HepG2 (cell line): ENCODE data around the gene RNF208. TPM values are rescaled to one million over a fixed set of nuclear protein-coding genes. Genes with fewer than 3 reads are reported as not detected.

Experiments
- ATAC-seq: fragments of 200-7000 bp; cut with Tn5 transposase; 3 replicates; pipeline ENCODE4 v1.9.1; 2020; ENCODE audit warnings: mild to moderate bottlenecking, moderate library complexity
- BruUV-seq: library from RNA; stranded (reverse); fragments of 400-500 nt; replicated peaks from 2 replicates; lab custom pipeline; 2021; lab: Mats Ljungman, UMichigan
- CTCF ChIA-PET: fragments of 300-600 bp; formaldehyde crosslinking; extraction: SDS; loops from one replicate; lab custom pipeline; 2021; ENCODE audit warnings: low total read pairs, inconsistent platforms, low intra/inter-chr PET ratio; lab: Yijun Ruan, JAX
- POLR2A ChIA-PET: fragments of 350-600 bp; sonication (Branson Sonifier 250); formaldehyde crosslinking; loops from one replicate; lab custom pipeline; 2020; ENCODE audit warnings: antibody characterized with exemption, inconsistent platforms; lab: Yijun Ruan, JAX
- DNase-seq: peaks from one replicate; pipeline ENCODE4 v3.0.0-alpha.2; 2015; ENCODE audit warnings: low spot score
- FAIRE-seq: peaks from 3 replicates; lab custom pipeline; 2011; peaks lifted over from hg19 to GRCh38; lab: Jason Lieb, UNC
- H2AFZ ChIP-seq: one replicate; pipeline ENCODE4 v1.6.1; 2011; ENCODE audit warnings: low read length, inconsistent platforms
- H3K27ac ChIP-seq: fragments of 300-600 bp; 3 replicates; pipeline ENCODE4 v1.8.0; 2011; ENCODE audit warnings: mixed run types, mild to moderate bottlenecking, mixed read lengths, low read length, inconsistent platforms; ENCODE audit not compliant: insufficient read depth; ENCODE audit errors: extremely low read length
- H3K27me3 ChIP-seq, 2 experiments: fragments of 200-600 bp in 1 of 2; 2 replicates in 1 of 2; 3 replicates in 1 of 2; pipeline versions ENCODE4 v1.6.0 to v1.8.0; 2011; ENCODE audit warnings: low read length in 2 of 2, mild to moderate bottlenecking in 2 of 2, moderate library complexity in 2 of 2, inconsistent platforms in 1 of 2; ENCODE audit not compliant: insufficient read depth in 2 of 2, control insufficient read depth in 1 of 2
- H3K36me3 ChIP-seq, 2 experiments: fragments of 200-600 bp in 1 of 2; replicated peaks in 1 of 2; 2 replicates in 1 of 2; 3 replicates in 1 of 2; pipeline versions ENCODE4 v1.5.1 to v1.8.0; 2011; ENCODE audit warnings: low read length in 2 of 2, inconsistent platforms in 1 of 2; ENCODE audit not compliant: insufficient read depth in 2 of 2, control insufficient read depth in 1 of 2
- H3K4me1 ChIP-seq: 2 replicates; pipeline ENCODE4 v1.5.1; 2012; ENCODE audit warnings: low read length, inconsistent platforms; ENCODE audit not compliant: insufficient read depth
- H3K4me2 ChIP-seq: 2 replicates; pipeline ENCODE4 v1.6.0; 2011; ENCODE audit warnings: low read depth, low read length, inconsistent platforms
- H3K4me3 ChIP-seq, 3 experiments: fragments of 200-600 bp in 1 of 3; sonication (generic), shearing (Covaris generic) in 1 of 3; replicated peaks in 1 of 3; 2 replicates each; pipeline ENCODE4 v1.5.1; 2011 to 2016; ENCODE audit warnings: low read length in 3 of 3, inconsistent platforms in 2 of 3, low read depth in 2 of 3, mild to moderate bottlenecking in 2 of 3, control low read depth in 1 of 3, mixed read lengths in 1 of 3; ENCODE audit not compliant: insufficient read depth in 1 of 3
- H3K79me2 ChIP-seq: one replicate; pipeline ENCODE4 v1.6.1; 2011; ENCODE audit warnings: low read length, inconsistent platforms; ENCODE audit not compliant: insufficient read depth
- H3K9ac ChIP-seq: 2 replicates; pipeline ENCODE4 v1.6.0; 2011; ENCODE audit warnings: mild to moderate bottlenecking, low read depth, low read length, inconsistent platforms; ENCODE audit not compliant: insufficient read depth
- H3K9me3 ChIP-seq: 2 replicates; pipeline ENCODE4 v1.5.1; 2012; ENCODE audit warnings: mild to moderate bottlenecking, low read length
- H4K20me1 ChIP-seq: 2 replicates; pipeline ENCODE4 v1.6.0; 2011; ENCODE audit warnings: inconsistent platforms, mild to moderate bottlenecking, low read length, moderate library complexity; ENCODE audit not compliant: insufficient read depth
- AGO2 ChIP-seq: fragments of 200-400 bp; formaldehyde crosslinking; optimal IDR thresholded peaks from 2 replicates; pipeline ENCODE3; 2017; ENCODE audit warnings: mild to moderate bottlenecking, low read depth, low read length, moderate library complexity
- FOXC1 ChIP-seq: sonication (generic); formaldehyde crosslinking; IDR thresholded peaks from 2 replicates; pipeline ENCODE4 v1.8.0; 2022; ENCODE audit warnings: mild to moderate bottlenecking, missing genetic modification reagents, borderline replicate concordance
- HOXA5 ChIP-seq: sonication (generic); formaldehyde crosslinking; IDR thresholded peaks from 2 replicates; pipeline ENCODE4 v1.4.0; 2020; ENCODE audit warnings: missing genetic modification reagents
- JUN ChIP-seq: sonication (generic); formaldehyde crosslinking; IDR thresholded peaks from 2 replicates; pipeline ENCODE4 v1.4.0; 2020; ENCODE audit warnings: mild to moderate bottlenecking, missing genetic modification reagents
- KLF15 ChIP-seq: sonication (generic); formaldehyde crosslinking; IDR thresholded peaks from 2 replicates; pipeline ENCODE4 v1.8.1; 2023; ENCODE audit warnings: borderline replicate concordance, mild to moderate bottlenecking, inconsistent platforms, missing genetic modification reagents, mixed read lengths
- MEIS2 ChIP-seq: sonication (generic); formaldehyde crosslinking; IDR thresholded peaks from 2 replicates; pipeline ENCODE4 v1.9.0; 2021; ENCODE audit warnings: mild to moderate bottlenecking, missing genetic modification reagents
- PLSCR1 ChIP-seq: sonication (generic); formaldehyde crosslinking; IDR thresholded peaks from 2 replicates; pipeline ENCODE4 v1.5.0; 2020; ENCODE audit warnings: missing genetic modification reagents, mild to moderate bottlenecking, borderline replicate concordance
- RARA ChIP-seq: IDR thresholded peaks from 2 replicates; pipeline ENCODE4 v1.6.1; 2016; ENCODE audit warnings: missing genetic modification reagents, missing compliant biosample characterization
- RARG ChIP-seq: sonication (generic); formaldehyde crosslinking; IDR thresholded peaks from 2 replicates; pipeline ENCODE4 v1.4.0; 2020; ENCODE audit warnings: low read depth, mild to moderate bottlenecking, missing genetic modification reagents
- RBFOX2 ChIP-seq: fragments of 200-400 bp; formaldehyde crosslinking; IDR thresholded peaks from 2 replicates; pipeline ENCODE4 v1.6.1; 2017; ENCODE audit warnings: low read depth, mild to moderate bottlenecking, low read length
- RFX5 ChIP-seq: IDR thresholded peaks from 2 replicates; pipeline ENCODE4 v1.6.1; 2011; ENCODE audit warnings: low read depth, low read length, improper control_type of control experiment
- SMAD3 ChIP-seq: sonication (generic); formaldehyde crosslinking; IDR thresholded peaks from 2 replicates; pipeline ENCODE4 v1.4.0; 2020; ENCODE audit warnings: missing genetic modification reagents
- SMARCC2 ChIP-seq: fragments of 450-650 bp; IDR thresholded peaks from 2 replicates; pipeline ENCODE4 v1.6.1; 2017; ENCODE audit warnings: antibody characterized with exemption, mild to moderate bottlenecking
- ZFP62 ChIP-seq: sonication (generic); formaldehyde crosslinking; IDR thresholded peaks from 2 replicates; pipeline ENCODE4 v1.4.0; 2020; ENCODE audit warnings: missing genetic modification reagents
- ZSCAN20 ChIP-seq: sonication (generic); formaldehyde crosslinking; IDR thresholded peaks from 2 replicates; pipeline ENCODE4 v1.4.0; 2020; ENCODE audit warnings: missing genetic modification reagents, mild to moderate bottlenecking, borderline replicate concordance
- WGBS: methylation state at CpG from one replicate; pipeline ENCODE4 v1.1.6; 2017; ENCODE audit warnings: low lambda C conversion rate; 5-methylcytosine and 5-hydroxymethylcytosine counted together
- in situ Hi-C: cut with HindIII; loops from 2 replicates; pipeline ENCODE4 v1.10.0; 2017; ENCODE audit warnings: low pct_unique_long_range_greater_than_20kb; ENCODE audit not compliant: extremely low pct_ligation_motif_present
- intact Hi-C: fragments of 100-400 bp; cut with micrococcal nuclease; formaldehyde crosslinking; loops from one replicate; pipeline ENCODE4 v1.10.0; 2022; ENCODE audit not compliant: unreplicated experiment
- polyA plus RNA-seq, 8 experiments: library from polyadenylated mRNA; depleted of rRNA in 3 of 8; stranded (reverse) in 7 of 8; unstranded in 1 of 8; fragments of >200 nt; fragmentation: Illumina TruSeq in 4 of 8; extraction: Trizol in 4 of 8; gene quantifications; 2 replicates each; pipeline versions ENCODE4 v1.2.1 to v1.2.3, GENCODE V29; 2011 to 2016; ENCODE audit warnings: low read depth in 4 of 8, missing spikeins in 1 of 8, mixed read lengths in 1 of 8; ENCODE audit not compliant: insufficient read depth in 1 of 8
- total RNA-seq, 5 experiments: library from RNA; depleted of rRNA; stranded (reverse); fragments of >200 nt; fragmentation: Illumina TruSeq; extraction: Trizol; gene quantifications; 2 replicates each; pipeline ENCODE4 v1.2.3, GENCODE V29; 2016; ENCODE audit warnings: low read depth in 1 of 5
- TF ChIP-seq, protein P1 (sequence below): sonication (generic); formaldehyde crosslinking; IDR thresholded peaks from 2 replicates; pipeline ENCODE4 v1.4.0; 2020; ENCODE audit warnings: missing genetic modification reagents

The RNF208 gene
- total and polyA plus RNA-seq, 2 of the 13 experiments (the other 11 are each of a cell fraction or from before 2014, with no cell fraction given): 1.6 to 2.1 TPM

GRCh38 chr9:137271696-137272076, 49.6 kb upstream of the RNF208 start:
- no peaks in the 10 kb centered on the region for H3K79me2 ChIP-seq
- no peak for TF ChIP-seq HOXA5 (CRISPR knock-in tag)
- no peak for TF ChIP-seq SMAD3
- TF ChIP-seq FOXC1: no peak
- TF ChIP-seq KLF15 (CRISPR knock-in tag): no peak
- TF ChIP-seq, protein P1, sequence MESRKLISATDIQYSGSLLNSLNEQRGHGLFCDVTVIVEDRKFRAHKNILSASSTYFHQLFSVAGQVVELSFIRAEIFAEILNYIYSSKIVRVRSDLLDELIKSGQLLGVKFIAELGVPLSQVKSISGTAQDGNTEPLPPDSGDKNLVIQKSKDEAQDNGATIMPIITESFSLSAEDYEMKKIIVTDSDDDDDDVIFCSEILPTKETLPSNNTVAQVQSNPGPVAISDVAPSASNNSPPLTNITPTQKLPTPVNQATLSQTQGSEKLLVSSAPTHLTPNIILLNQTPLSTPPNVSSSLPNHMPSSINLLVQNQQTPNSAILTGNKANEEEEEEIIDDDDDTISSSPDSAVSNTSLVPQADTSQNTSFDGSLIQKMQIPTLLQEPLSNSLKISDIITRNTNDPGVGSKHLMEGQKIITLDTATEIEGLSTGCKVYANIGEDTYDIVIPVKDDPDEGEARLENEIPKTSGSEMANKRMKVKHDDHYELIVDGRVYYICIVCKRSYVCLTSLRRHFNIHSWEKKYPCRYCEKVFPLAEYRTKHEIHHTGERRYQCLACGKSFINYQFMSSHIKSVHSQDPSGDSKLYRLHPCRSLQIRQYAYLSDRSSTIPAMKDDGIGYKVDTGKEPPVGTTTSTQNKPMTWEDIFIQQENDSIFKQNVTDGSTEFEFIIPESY (CRISPR knock-in tag): no peak
- TF ChIP-seq, all 625 proteins: peak for 0
- 78% methylated on average over 3 of the region's 3 CpGs for WGBS
- Histone ChIP-seq H3K9ac (no peak overlapping the region), H2AFZ (no peak overlapping the region), H3K4me3 (no peak overlapping the region), H3K4me2 (no peak overlapping the region), H3K4me1 (peaks cover 33% of the 10 kb centered on the region), H3K27me3 (no peaks in the 10 kb centered on the region), H3K27ac (no peak overlapping the region), H4K20me1 (no peaks in the 10 kb centered on the region), H3K36me3 (peaks cover 13 to 34% of the 10 kb centered on the region in 2 experiments; a peak in 4 of 5 replicates), H3K9me3 (no peaks in the 10 kb centered on the region)
- no peak for DNase-seq
- BruUV-seq: no TSS peak
- in situ Hi-C loops: no loop called here
- intact Hi-C loops: no loop called here
- FAIRE-seq: no peak
- POLR2A ChIA-PET: no interaction called here
- ATAC-seq: no peak
- CTCF ChIA-PET: no interaction called here

GRCh38 chr9:137270929-137271695, 49.1 kb upstream of the RNF208 start:
- Histone ChIP-seq H3K27ac (no peak overlapping the region), H3K9me3 (no peaks in the 10 kb centered on the region), H4K20me1 (no peaks in the 10 kb centered on the region), H3K36me3 (peaks cover 16 to 34% of the 10 kb centered on the region in 2 experiments; a peak in 4 of 5 replicates), H3K27me3 (no peaks in the 10 kb centered on the region), H3K4me1 (peaks cover 30% of the 10 kb centered on the region), H3K4me2 (no peak overlapping the region), H2AFZ (no peak overlapping the region), H3K79me2 (no peaks in the 10 kb centered on the region)
- WGBS: 95% methylated on average over 11 of the region's 32 CpGs
- no peak for ATAC-seq
- no TSS peak for BruUV-seq
- intact Hi-C loops (no loop called here), in situ Hi-C loops (no loop called here)
- POLR2A ChIA-PET: no interaction called here
- TF ChIP-seq JUN (CRISPR knock-in tag) (no peak), AGO2 (peak; percentile 53), RARA (no peak), ZSCAN20 (no peak), RBFOX2 (peak; percentile 59), PLSCR1 (CRISPR knock-in tag) (no peak), RFX5 (no peak), RARG (CRISPR knock-in tag) (no peak), SMARCC2 (no peak), MEIS2 (no peak), ZFP62 (CRISPR knock-in tag) (no peak)
- TF ChIP-seq, all 625 proteins: peak for 2
- no peak for FAIRE-seq
- Histone ChIP-seq H3K9ac (no peak overlapping the region), H3K4me3 (no peak overlapping the region)
- CTCF ChIA-PET: no interaction called here
- no peak for DNase-seq
